T-helper 2 cell (primary cell): ENCODE results near the gene KRTAP5-5.
A peak's percentile ranks its signal among the peaks of the same experiment; 100 is the strongest.
"Not testable (repeated sequence)": the region's sequence is repeated elsewhere in the genome, so short reads cannot be mapped to it uniquely, and the experiment has no call there.

Experiments
- DNase-seq, 5 experiments: peaks; one replicate each; pipeline versions ENCODE4 v3.0.0 to v3.0.0-alpha.2; 2012 to 2022

KRTAP5-5 gene

DNA sequence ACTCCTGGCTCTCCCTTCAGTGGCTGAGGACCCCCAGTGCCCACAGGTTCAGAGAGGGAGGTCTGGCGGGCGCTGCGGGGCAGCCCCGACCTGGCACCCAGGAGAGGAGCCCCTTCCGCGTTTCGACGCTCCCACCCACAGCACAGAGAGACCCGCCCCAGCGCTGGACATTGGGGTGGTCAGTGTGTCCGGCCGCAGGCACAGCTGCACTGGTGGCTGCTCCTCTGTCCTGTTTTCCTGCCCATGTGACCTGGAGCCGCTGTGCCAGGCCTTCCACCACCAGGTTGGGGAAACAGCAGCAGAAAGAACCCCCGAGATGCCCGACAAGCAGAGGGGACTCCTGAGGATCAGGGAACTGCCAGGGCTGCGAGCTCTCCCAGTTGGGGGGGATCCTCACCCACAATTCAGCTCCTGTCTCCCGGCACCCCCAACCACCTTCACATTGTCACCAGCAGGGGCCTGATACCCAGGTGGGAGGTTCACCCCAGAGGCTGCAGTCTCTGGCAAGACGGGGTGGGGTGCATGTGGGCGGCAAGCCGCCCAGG, 13.6 kb downstream of the KRTAP5-5 start:
- no peak for DNase-seq

DNA sequence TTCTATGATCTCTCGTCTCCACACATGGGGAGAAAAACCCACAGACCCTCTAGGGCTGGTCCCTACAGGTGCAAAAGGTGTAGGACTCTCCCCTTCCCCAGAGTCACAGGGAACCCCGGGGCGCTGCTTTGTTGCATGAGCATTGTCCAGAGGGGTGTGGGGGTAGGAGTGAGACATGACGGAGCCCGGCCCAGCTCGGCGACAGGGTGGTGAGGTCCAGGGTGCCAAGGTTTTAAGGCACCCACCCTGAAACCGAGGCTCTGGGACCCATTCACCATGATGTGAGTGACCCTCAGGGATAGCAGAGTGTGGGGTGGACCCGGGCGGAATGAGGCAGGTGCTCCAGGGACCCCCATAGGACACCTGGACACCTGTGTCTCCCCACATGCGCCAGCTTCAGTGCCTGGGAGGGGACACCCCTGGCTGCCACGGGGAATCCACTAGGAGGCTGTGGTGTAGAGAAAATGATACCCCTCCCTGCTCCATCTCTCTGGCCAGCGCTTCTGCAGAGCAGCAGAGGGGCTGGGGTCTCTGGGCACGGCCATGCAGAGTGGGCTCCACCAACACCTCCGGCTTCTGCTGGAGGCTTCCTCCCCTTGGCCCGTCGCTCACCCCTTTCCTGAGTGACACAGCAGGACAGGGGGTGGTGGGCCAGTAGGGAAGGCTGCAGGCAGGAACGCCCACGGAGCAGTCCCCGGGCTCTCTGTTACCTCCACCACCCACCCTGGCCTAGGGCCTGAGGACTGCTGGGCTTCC, 15.2 kb downstream of the KRTAP5-5 start:
- DNase-seq: no peak

DNA sequence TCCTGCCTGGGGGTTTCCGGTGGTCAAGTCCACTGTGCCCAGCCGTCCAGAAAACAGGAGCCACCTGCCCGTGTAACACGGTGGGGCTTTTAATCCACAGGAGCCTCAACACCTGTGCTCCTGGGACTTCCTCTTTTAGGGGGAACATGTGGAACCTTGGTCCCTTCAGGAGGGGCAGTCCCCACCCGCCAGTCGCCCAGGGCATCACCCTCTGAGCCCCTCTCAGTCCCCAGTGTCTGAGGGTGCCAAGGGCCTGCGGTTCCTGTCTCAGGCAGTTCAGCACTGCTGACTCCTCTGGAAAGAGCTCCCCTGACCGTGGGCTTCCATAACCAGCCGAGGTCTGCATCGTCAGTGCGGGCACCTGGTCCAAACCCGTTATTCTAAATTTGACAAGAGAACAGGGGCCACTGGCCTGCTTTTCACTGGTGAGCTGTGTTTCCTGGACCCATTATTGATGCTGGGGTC, 15.8 kb downstream of the KRTAP5-5 start:
- DNase-seq: no peak

DNA sequence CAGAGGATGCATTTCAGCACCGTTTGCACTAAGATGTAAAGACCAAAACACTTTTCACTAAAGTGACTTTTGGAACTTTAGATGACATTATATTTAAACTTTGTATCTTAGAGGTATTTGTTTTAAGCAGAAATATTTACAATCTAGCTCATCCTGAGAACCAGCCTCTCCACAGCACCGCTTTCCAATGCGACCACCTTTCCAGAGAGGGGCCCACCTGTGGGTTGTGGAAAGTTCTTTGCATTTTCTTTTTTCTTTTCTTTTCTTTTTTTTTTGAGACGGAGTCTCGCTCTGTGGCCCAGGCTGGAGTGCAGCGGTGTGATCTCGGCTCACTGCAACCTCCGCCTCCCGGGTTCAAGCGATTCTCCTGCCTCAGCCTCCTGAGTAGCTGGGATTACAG, 17.0 kb downstream of the KRTAP5-5 start:
- DNase-seq: not testable (repeated sequence)

DNA sequence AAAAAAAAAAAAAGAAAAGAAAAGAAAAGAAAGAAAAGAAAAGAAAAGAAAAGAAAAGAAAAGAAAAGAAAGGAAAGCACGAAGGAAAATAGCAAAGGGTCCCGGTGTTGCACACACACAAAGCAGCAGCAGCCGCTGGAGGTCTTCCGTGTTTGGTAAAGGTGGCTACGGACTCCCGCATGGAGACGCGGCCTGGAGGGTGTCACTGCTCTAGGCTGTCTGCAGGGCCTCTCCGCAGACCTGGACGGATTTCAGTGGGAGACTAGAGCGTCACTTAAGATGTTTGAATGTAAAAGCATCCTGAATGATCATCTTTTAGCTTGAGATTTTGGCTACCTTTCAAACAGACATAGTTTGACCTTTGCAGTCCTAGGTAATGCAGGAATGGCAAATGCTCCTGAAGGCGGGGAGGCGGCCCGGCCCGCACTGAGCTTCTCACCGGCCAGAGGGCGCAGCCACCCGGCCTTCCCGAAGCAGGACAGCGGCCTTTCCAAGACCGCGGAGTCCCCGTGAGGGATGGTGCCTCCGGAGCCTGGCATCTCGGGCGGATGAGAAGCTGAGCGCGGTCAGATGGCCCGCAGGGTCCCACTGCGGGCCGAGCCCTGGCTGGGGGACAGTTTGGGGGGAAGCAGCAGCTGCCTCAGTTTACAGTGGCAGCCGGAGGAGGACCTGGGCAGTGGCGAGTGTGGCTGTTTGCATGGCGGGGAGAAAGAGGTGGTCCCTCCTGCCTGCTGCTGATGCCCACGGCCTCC, 18.5 kb downstream of the KRTAP5-5 start:
- no peak for DNase-seq

DNA sequence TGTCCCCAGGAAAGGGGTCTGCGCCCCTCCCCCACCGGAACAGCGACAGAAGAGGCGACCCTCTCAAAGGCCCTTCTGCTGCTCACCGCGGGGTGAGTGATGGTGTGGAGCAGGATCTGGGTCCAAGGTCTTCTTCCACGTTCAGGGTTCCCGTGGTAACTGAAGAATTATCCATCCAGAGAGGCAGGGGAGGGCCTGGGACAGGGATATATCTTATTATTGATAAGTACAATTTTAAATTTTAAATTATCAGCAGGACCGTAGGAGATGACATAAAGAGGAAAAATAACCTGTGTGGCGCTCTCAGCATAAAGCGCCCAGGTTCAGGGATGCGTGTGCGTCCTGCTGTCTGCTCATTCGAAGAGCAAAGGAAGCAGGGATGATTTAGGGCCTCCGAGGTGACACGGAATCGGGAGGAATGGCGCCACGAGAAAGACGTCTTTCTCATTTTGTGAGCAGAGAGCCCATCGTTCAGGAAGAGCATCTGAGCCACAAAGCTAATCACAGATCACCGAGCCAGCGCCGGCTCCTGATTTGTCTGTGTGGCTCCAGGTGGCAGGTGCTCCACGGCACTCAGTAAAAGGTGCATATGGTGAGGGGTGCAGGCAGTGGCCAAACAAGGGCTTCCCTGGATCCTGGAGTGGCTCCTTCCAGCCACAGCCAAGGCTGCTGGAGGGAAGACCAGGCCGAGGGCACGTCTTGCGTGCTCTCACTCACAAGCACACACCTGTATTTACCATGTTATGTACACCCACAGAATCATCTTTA, 19.3 kb downstream of the KRTAP5-5 start:
- no peak for DNase-seq

DNA sequence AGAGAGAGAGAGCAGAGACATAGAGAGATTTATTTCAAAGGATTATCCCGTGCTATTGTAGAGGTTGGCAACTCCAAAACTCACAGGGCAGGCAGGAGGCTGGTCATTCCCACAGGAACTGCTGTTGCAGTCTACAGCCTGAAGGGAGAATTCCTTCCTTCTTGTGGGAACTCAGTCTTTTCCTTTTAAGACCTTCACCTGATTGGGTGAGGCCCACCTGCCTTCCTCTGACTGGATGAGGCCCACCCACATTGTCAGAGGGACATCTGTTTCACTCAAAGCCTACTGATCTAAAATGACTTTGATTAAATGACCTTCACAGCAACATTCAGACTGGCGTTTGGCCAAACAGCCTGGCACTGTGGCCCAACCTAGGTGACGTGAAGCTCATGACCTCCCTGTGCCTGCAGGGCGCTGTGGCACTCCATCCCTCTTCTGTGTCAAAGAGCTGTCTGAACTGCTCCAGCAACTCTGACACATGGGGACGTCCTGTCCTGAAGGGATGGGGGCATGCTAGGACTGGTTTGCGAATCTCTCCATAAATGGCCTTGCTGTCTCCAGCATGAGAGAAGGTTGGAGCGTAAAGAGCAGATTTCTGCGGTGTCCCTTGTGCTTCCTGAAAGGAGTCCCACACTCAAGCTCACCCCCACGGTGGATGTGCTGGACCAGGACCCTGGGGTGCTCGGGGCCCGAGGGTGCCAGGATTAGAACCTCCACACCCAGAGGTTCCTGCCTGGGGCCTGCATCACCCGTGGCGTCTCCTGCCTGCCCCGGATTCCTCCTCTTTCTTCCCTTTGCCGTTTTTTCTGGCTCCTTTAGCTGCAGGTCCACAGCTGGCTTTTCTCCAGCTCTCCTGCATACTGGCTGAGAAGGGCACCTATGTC, 20.7 kb downstream of the KRTAP5-5 start:
- DNase-seq: no peak

DNA sequence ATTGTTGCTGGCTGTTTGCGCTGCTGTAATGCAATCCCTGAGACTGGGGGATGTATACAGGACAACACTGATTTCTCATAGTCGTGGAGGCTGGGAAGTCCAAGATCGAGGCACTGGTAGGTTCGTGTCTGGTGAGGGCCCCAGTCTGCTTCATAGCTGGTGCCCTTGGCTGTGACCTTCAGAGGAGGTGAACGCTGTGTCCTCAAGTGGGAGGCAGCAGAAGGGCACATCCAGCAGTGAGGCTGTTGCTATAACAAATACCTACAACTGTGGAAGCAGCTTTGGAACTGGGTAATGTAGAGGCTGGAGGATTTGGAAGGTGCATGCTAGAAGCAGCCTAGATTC, 21.3 kb downstream of the KRTAP5-5 start:
- no peak for DNase-seq

DNA sequence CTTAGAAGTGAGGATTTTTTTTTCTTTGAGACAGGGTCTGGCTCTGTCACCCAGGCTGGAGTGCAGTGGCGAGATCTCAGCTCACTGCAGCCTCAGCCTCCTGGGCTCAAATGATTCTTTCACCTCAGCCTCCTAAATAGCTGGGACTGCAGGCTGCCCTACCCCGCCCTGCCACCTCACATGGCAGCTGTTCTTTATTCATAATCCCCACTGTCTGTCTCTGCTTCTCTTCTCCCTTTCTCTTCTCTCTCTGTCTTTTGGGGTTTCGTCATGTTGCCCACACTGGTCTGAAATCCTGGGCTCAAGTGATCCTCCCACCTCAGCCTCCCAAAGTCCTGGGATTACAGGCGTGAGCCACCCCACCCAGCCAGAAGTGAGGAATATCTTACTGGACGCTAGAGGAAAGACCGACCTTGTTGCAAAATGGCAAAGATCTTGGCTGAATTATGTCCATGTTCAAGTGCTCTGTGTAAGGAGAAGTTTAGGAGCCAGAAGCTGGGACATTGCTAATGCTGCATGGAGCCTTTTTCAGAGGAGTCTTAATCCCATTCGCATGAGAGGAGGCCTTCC, 21.9 kb downstream of the KRTAP5-5 start:
- no peak for DNase-seq

DNA sequence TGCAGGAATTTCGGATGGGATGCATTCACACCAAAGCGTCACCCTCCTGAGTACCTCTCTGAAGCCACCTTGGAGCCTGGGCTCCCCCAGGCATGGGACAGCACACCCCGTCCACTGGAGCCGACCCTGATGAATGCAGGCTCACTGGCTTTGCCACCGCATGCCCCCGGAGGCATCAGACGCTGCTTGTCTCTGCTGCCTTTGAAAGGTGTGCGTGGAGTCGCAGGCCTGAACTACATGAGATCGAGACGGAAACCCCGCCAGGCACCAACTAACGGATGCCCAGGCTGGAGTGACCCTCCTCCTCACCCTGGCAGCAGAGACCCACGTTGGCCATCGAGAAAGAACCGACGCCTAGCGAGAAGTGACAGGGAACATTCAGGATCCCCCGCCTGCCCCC, 22.5 kb downstream of the KRTAP5-5 start:
- DNase-seq: no peak

DNA sequence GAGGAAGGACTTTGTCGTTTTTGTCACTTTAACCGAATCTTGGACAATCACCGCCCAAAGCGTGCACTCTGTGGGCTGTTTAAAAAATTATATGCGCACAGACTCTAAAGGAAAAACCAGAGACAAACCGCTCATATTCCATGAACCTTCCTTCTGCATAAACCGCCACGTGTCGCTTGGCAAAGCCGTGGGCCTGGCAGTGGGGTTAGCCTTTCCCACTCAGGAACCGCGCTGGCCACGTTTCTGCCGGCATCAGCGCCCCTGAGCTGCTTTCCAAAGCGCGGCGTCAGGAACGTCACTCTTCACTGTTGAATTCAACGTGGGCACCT, 22.8 kb downstream of the KRTAP5-5 start:
- no peak for DNase-seq

DNA sequence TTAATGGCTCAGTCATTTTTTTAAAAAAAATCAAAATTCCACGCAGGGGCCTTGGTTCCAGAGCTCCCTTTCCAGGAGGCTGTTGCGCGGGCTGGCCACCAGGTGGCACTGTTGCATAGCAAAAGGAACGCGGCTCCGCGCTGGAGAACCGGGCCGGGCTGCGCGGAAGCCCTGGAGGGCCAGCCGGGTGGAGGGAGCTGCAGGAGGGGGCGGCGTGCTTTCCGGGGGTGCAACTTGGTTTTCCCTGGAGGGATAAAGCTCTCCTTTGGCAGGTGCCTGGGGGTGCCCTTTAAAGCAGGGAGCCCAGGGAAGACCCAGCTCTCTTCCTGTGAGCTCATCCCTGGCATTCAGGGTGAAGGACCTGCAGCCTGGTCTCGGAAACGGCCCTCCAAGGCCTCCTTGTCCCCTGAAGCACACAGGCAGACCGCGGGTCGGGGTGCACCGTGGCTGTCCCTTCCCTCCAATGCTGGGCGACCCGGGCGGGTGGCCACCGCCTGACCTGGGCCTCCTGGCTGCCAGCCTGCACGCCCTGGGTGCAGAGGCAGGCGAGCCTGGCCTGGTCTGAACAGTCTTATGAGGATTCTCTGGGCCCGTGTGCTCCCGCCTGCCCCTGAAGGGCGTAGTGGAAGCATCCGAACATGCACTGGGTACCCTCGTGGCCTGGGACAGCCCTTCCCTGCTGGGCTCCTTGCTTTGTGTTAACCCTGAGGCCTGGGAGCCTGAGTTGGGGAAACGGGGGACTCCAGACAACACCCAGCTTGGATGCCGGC, 23.4 kb downstream of the KRTAP5-5 start:
- peak; percentile 49 to 69 (median 67) for DNase-seq

DNA sequence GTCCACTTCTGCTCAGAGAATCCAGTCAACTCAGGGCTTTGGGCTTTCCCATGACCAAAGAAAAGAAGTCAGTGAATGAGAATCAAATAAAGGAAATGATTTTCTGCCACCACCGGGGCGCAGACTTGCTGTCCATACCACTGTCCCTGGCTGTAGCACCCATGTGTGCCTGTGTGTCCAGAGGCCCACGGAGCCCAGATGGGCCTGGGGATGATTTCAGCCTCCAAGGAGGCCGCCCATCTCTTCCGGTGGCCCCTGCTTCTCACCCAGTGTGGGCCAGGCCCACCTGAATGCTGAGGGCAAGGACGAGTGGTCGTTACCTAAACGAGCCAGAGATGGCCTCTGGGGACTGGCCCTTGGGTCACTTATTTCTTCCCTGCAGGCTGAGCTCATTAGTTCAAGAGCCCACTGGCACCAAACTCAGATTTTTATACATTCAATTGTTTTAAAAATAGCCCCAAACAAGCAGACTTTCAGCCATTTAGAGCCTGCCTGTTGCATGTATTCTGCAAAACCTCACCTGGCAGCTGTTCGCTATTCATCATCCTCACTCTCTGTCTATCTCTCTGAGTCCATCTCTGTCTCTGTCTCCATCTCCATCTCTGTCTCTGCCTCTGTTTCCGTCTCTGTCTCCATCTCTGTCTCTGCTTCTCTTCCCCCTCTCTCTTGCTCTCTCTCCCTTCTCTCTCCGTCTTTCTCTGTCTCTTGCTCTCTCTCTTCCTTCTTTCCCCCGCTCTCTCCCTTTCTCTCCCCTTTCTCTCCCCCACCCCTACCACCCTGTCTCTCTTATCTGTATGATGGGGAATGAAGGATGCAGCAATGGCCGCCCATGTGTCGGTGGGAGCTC, 24.2 kb downstream of the KRTAP5-5 start:
- no peak for DNase-seq

DNA sequence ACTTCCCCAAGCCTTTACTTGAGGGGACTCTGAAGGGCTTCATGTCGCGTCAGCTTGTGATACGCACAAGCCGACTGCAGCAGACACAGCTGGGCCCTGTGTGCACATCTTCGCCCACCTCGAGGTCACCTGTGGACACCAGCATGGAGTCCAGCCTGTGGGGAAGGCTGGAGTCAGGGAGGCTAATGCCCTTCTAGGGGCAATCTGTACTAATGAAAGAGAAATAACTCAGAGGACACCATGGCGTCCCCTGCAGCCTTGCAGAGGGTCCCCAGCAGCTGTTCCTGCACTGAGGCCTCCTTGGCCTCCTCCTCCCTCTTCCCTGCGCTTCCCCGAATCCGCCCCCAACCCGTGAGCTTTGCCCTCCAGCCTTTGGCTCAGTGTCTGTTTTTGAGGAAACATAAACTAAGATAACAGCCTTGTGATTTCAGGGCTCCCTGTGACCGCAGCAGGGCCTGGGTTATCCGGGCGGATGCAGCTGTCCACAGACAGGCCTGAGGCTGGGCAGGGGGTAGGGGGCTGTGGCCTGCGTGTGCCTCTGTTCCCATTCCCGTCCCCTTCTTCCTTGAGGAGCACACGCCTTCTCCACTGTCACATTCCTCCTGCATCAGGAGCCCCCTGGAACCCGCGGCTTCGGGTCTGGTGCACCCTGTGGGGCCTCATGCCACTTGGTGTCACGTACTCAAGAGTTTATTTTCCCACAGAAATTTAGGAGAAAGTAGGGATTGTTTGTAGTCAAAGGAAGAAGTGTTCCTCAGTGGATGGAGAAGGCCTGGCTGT, 25.0 kb downstream of the KRTAP5-5 start:
- no peak for DNase-seq

DNA sequence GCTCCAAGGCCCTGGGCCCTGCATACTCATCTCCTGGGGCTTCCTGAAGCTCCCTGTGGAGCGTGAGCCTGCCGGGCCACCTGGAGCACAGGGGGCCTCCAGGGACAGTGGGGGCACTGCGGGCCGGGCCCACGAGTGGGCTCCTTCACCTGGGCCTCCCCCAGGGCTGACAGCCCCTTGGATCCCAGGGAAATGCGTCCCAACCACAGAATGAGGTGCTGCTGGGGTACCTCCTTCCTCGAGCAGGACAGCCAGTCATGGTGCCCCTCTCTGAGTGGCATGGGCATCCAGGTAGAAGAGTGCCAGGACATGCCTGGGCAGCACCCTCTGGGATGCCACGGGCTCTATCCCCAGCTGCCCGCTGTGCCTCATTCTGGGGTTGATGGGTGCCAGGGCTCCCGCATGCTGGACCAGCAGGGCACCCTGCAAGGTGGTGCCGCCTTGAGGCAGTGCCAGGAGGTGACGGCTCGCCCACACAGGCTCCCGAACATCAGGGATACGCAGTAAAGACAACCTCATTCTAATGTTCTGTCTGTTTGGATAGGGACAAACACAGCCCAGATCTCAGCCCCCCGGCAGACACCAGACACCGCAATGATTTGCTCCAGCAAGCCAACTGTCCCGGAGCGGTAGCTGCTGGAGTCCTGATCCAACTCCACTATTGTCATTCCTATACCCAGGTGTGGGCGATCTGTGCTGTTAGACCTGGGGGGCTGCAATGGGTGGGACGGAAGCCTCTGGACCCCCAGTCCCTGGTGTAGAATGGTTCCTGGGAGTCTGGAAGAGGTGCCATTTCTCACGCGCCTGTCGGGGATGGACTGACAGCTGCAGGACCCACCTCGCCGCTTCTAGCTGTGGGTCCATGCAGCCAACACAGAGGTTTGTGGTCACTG, 25.8 kb downstream of the KRTAP5-5 start:
- no peak for DNase-seq

DNA sequence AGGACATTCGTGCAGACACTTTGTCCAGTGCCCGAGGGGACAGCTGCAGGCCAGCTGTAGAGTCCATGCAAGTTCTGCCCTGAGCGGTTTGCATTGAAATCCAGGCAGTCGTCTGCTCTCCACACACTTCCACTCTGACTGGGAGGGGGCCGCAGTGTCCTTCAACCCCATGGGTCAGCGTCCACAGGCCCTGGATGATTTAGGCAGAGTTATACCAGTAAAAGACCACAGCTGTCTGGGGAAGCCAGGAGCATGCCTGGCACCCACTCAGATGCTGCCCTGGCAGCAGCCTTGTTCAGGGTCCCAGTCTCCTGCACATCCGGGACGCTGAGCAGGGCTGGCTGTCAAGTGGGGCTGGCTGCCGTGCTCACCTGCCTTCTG, 26.5 kb downstream of the KRTAP5-5 start:
- no peak for DNase-seq

DNA sequence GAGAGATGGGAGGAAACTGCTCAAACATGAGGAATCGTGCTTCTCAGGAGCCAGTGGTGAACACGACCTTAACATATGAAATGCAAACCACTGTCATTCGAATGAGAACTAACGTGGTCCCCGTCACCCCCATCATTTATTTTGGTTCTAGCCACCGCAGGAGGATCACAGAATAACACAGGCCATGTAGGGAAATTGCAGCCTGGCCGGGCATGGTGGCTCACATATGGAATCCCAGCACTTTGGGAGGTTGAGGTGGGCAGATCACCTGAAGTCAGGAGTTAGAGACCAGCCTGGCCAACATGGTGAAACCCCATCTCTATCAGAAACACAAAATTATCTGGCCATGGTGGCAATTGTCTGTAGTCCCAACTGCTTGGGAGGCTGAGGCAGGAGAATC, 27.1 kb downstream of the KRTAP5-5 start:
- no peak for DNase-seq

DNA sequence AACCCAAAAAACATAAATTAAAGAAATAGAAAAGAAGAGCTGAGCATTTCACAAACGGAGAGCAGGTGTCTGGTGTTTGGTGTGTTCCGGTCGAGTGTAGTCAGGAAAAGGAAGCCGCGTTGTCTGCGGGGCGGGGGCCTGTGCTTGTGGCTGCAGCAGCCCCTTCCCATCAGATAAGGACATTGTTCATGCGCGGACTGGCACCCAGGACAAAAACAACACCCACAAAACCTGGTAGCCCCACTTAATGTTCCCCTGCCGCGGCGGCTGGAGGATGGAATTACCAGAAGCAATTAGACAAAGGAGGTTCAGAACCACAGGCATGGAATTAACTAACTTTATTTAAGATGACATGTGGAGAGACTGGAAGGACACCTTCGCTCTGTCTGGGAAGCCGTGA, 29.9 kb downstream of the KRTAP5-5 start:
- peak in 1 of 5 experiments; percentile 34 for DNase-seq
